Measurements from ENCODE around the gene MYO9B.

MYO9B gene

GRCh38 chr19:17260842-17261325 is 185.3 kb downstream of the MYO9B start:
- H3K4me1 ChIP-seq (ENCODE audit: control insufficient read depth, insufficient read depth, low read length): peaks cover 9% of the 10 kb centered on the region
- no peak overlapping the region for H3K9ac ChIP-seq (ENCODE audit: low read depth, low read length)
- H3K27me3 ChIP-seq (ENCODE audit: control insufficient read depth, insufficient read depth, low read length): no peaks in the 10 kb centered on the region
- peaks cover 2% of the 10 kb centered on the region for H3K36me3 ChIP-seq (ENCODE audit: control insufficient read depth, insufficient read depth, low read length)
- H3K9me3 ChIP-seq (ENCODE audit: control insufficient read depth, insufficient read depth, low read length): no peaks in the 10 kb centered on the region
- no peak overlapping the region for H3K4me3 ChIP-seq (ENCODE audit: low read depth, low read length)

GRCh38 chr19:17262557-17262956 is 187.0 kb downstream of the MYO9B start:
- Histone ChIP-seq H3K27me3 (ENCODE audit: control insufficient read depth, insufficient read depth, low read length) (no peaks in the 10 kb centered on the region), H3K4me3 (ENCODE audit: low read depth, low read length) (no peak overlapping the region), H3K4me1 (ENCODE audit: control insufficient read depth, insufficient read depth, low read length) (peaks cover 9% of the 10 kb centered on the region), H3K9ac (ENCODE audit: low read depth, low read length) (no peak overlapping the region), H3K36me3 (ENCODE audit: control insufficient read depth, insufficient read depth, low read length) (peaks cover 2% of the 10 kb centered on the region), H3K9me3 (ENCODE audit: control insufficient read depth, insufficient read depth, low read length) (no peaks in the 10 kb centered on the region)
